ENCODE results near the gene ANKRD11.
"Not testable (repeated sequence)": the region's sequence is repeated elsewhere in the genome, so short reads cannot be mapped to it uniquely, and the experiment has no call there.

ANKRD11 gene

DNA sequence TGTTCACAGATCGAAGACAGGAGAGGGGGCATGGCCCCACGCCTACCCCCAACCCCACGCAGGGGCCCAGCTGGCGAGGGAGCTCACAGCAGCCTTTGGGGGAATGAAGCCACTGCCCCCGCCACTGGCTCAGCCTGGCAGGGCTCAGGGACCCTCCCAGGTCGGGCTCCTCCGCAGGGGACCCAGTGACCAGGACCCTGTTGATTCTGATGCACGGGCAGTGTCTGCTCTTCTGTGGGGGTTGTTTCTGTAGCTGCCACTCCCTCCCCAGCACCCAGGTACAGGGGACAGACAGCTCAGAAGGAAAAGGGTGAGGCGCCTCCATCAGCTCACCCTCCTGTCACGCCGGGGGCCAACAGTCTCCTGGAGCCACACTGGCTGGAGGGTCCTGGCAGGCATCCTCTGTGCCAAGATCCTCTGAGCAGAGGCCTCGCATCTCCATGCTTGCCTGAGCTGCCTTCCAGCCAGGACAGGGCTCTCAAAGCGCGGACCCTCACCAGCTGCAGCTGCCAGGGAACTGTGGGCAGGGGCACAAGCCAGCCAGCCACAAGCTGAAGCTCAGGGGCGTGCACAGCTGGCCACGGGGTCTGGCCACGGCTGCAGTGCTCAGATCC lies 223.7 kb downstream of the ANKRD11 start:
- in situ Hi-C loops (cut with HindIII; ENCODE audit: low sequenced_read_pairs): no loop called here
- TF ChIP-seq, protein P1, sequence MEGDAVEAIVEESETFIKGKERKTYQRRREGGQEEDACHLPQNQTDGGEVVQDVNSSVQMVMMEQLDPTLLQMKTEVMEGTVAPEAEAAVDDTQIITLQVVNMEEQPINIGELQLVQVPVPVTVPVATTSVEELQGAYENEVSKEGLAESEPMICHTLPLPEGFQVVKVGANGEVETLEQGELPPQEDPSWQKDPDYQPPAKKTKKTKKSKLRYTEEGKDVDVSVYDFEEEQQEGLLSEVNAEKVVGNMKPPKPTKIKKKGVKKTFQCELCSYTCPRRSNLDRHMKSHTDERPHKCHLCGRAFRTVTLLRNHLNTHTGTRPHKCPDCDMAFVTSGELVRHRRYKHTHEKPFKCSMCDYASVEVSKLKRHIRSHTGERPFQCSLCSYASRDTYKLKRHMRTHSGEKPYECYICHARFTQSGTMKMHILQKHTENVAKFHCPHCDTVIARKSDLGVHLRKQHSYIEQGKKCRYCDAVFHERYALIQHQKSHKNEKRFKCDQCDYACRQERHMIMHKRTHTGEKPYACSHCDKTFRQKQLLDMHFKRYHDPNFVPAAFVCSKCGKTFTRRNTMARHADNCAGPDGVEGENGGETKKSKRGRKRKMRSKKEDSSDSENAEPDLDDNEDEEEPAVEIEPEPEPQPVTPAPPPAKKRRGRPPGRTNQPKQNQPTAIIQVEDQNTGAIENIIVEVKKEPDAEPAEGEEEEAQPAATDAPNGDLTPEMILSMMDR (IDR thresholded peaks at IDR 0.05; ENCODE audit: low read depth, low read length): no peak
- no peak for DNase-seq (ENCODE audit: low read depth, low spot score)
- H3K4me3 ChIP-seq (ENCODE audit: low read depth, low read length): no peak overlapping the region

DNA sequence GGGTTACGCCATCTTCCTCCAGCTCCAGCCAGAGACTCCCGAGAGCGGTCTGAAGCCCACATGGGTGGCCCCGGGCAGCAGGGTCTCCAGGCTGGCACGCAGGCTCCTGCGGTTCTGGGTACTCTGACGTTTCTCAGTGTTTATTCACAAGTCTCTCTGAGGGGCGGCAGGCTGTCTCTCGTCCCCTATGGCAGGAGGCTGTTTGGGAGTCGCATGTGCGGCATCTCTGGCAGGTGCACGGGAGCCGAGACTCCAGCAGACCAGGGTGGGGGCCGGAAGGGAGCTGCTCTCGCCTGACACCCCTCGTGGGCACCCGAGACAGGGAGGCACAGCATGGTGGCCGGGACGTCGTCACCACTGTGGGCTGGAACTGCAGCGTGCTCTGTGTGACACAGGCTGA lies 224.7 kb downstream of the ANKRD11 start:
- TF ChIP-seq, protein P1 (IDR thresholded peaks at IDR 0.05; ENCODE audit: low read depth, low read length): no peak
- no peak for DNase-seq (ENCODE audit: low read depth, low spot score)
- H3K4me3 ChIP-seq (ENCODE audit: low read depth, low read length): no peak overlapping the region
- in situ Hi-C loops (cut with HindIII; ENCODE audit: low sequenced_read_pairs): no loop called here

DNA sequence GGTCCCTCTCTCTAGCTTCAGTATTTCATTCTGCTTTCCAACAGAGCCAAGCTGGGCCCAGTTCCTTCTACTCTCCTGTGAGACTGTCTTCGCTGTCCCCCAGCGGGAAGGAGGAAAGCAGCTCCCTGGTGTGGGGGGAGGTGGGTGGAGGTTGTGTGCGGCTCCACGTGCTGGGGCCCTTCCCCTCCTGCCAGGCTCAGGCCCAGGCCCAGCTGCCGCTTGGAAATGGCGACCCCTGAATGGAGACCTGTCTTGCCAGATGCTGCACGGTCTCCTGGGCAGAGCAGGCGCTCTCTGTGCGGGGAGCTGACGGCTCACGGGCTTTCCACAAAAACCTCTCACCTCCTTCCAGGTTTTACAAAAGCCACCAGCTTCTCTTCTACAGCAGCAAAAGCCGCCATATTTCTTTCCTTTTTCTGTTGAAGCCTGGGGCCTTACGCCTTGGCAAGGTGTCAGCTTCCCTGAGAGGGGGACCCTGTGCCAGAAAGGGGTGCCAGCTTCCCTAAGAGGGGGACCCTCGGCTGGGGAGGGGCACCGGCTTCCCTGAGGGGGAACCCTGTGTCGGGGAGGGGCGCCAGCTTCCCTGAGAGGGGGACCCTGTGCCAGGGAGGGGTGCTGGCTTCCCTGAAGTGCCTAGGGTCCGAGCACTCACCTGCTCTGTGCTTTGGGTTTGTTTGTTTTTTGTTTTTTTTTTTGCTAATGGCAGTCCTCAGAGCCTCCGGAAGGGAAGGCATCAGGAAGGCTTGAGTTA lies 225.4 kb downstream of the ANKRD11 start:
- no peak overlapping the region for H3K4me3 ChIP-seq (ENCODE audit: low read depth, low read length)
- in situ Hi-C loops (cut with HindIII; ENCODE audit: low sequenced_read_pairs): no loop called here
- TF ChIP-seq, protein P1 (IDR thresholded peaks at IDR 0.05; ENCODE audit: low read depth, low read length): no peak
- DNase-seq (ENCODE audit: low read depth, low spot score): no peak

DNA sequence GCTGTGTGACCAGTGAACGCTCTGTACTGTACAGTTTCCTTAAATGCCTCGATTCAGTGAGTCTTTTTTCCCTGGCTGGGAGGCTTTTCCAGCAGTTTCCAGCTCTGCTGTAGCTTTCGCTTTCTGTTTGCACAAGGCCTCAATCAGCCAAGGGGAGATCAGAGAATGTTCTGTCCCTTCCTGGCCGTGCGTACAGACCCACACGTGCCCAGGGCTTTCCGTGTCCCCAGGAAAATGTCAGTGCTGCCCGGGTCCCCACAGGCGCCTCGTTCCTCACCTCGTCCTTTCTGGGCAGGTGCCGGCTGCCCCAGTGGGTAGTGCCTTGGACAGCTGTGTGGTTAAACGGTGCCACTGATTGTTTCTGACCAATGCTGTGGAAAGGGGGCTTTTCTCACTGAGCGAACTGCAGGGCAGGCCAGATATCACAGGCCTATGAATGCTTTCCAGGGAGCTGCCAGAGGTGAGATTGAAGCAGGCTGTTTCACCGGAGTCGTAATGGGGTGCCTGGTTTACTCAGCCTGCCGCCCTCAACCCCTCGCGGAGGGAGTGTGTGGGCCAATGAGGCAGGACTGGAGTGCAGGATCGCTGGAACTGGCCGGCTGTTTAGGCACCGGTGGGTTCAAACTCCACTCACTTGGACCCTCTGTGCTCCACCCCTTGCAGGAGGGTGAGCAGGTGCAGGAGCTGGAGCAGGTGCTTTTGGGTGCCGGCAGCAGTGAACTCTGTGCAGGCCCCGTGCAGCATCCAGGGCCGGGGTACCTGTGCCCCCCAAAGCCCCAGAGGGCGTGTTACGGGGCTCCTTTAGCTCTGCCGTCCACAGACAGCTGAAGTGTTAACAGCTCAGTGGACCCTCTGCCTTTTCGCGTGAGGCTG lies 228.4 kb downstream of the ANKRD11 start:
- H3K4me3 ChIP-seq (ENCODE audit: low read depth, low read length): no peak overlapping the region
- TF ChIP-seq, protein P1 (IDR thresholded peaks at IDR 0.05; ENCODE audit: low read depth, low read length): no peak
- no peak for DNase-seq (ENCODE audit: low read depth, low spot score)
- in situ Hi-C loops (cut with HindIII; ENCODE audit: low sequenced_read_pairs): no loop called here

DNA sequence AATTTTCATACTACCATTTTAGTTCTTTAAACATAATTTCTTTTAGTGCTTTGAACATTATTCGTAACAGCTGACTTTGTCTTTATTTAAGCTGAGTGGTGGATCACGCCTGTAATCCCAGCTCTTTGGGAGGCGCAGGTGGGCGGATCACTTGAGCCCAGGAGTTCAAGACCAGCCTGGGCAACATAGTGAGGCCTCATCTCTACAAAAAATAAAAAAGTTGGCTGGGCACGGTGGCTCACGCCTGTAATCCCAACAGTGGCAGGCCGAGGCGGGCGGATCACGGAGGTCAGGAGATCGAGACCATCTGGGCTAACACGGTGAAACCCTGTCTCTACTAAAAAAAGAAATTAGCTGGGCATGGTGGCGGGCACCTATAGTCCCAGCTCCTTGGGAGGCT lies 230.5 kb downstream of the ANKRD11 start:
- in situ Hi-C loops (cut with HindIII; ENCODE audit: low sequenced_read_pairs); H3K4me3 ChIP-seq (ENCODE audit: low read depth, low read length); DNase-seq (ENCODE audit: low read depth, low spot score): not testable (repeated sequence)

DNA sequence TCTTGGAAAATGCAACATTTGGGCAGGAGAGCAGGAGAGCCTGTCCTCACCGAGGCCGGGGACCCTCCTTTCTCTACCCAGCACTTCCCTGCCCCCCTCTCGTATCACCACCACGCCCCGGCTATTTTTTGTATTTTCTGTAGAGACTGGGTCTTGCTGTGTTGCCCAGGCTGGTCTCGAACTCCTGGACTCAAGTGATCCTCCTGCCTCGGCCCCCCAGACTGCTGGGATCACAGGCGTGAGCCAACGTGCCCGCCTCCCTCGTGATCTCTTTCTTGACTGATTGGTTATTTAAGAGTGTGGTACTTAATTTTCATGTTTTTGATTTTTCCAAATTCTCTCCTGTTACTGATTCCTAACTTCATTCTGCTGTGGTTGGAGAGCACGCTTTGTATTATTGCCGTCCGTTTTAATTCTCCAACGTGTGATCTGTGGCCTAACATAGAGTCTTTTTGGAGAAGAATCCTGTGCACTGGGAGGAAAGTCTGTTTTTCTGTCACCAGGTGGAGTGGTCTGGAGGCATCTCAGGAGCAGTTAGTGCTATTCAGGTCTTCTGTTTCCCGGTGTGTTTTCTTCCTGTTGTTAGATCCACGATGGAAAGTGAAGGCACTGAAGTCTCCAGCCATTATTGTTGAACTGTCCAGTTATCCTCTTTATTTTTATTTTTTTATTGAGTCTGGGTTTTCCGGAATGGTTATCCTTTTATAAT lies 232.4 kb downstream of the ANKRD11 start:
- in situ Hi-C loops (cut with HindIII; ENCODE audit: low sequenced_read_pairs): no loop called here
- peak overlapping the region; percentile 38 for H3K4me3 ChIP-seq (ENCODE audit: low read depth, low read length)

More for the DNA sequence above, 232.4 kb downstream of the ANKRD11 start:
- DNase-seq (ENCODE audit: low read depth, low spot score): no peak
- TF ChIP-seq, protein P1 (IDR thresholded peaks at IDR 0.05; ENCODE audit: low read depth, low read length): no peak

Measured in astrocyte of the spinal cord (primary cell).